WTC11 (cell line): Measurements from ENCODE around the gene PSMB11. TPM values are rescaled to one million over a fixed set of nuclear protein-coding genes. Genes with fewer than 3 reads are reported as not detected.

ENCODE experiments used
- ATAC-seq: fragments of 200-7000 bp; cut with Tn5 transposase; 2 replicates; pipeline ENCODE4 v1.10.0; 2021; ENCODE audit warnings: mild to moderate bottlenecking, moderate library complexity
- CTCF ChIA-PET: fragments of 300-600 bp; sonication (Branson Sonifier 250); formaldehyde crosslinking; loops from one replicate; lab custom pipeline; 2021; ENCODE audit warnings: antibody characterized with exemption; lab: Charles Lee
- POLR2A ChIA-PET: fragments of 350-600 bp; sonication (Branson Sonifier 250); formaldehyde crosslinking; loops from one replicate; lab custom pipeline; 2021; ENCODE audit warnings: antibody characterized with exemption; lab: Charles Lee
- DNase-seq: peaks from one replicate; pipeline ENCODE4 v3.0.0; 2021; ENCODE audit warnings: low spot score
- H3K27ac Mint-ChIP-seq: 2 replicates; pipeline ENCODE4 v1.8.0; 2021; ENCODE audit warnings: mixed read lengths
- H3K27me3 Mint-ChIP-seq: 2 replicates; pipeline ENCODE4 v1.8.0; 2021; ENCODE audit warnings: low read depth, mild to moderate bottlenecking, moderate library complexity, mixed read lengths
- H3K36me3 Mint-ChIP-seq: 2 replicates; pipeline ENCODE4 v1.8.0; 2021; ENCODE audit warnings: mixed read lengths
- H3K4me1 Mint-ChIP-seq: 2 replicates; pipeline ENCODE4 v1.8.0; 2022; ENCODE audit warnings: mixed read lengths
- H3K4me3 Mint-ChIP-seq: 2 replicates; pipeline ENCODE4 v1.8.0; 2021; ENCODE audit warnings: mild to moderate bottlenecking, moderate library complexity, mixed read lengths
- H3K9me3 Mint-ChIP-seq: 2 replicates; pipeline ENCODE4 v1.8.0; 2021; ENCODE audit warnings: mixed read lengths
- ETV6 ChIP-seq: sonication (generic); formaldehyde crosslinking; IDR thresholded peaks from 2 replicates; pipeline ENCODE4 v1.8.1; 2022; ENCODE audit warnings: mild to moderate bottlenecking, missing genetic modification reagents
- FOXJ3 ChIP-seq: sonication (generic); formaldehyde crosslinking; IDR thresholded peaks from 2 replicates; pipeline ENCODE4 v1.9.0; 2021; ENCODE audit warnings: missing genetic modification reagents, mild to moderate bottlenecking, borderline replicate concordance
- OVOL2 ChIP-seq: fragments of 250-450 bp; sonication (Bioruptor Pico); IDR thresholded peaks from 2 replicates; pipeline ENCODE4 v1.9.0; 2021; ENCODE audit warnings: mild to moderate bottlenecking, borderline replicate concordance
- ZBTB43 ChIP-seq: sonication (generic); formaldehyde crosslinking; IDR thresholded peaks from 2 replicates; pipeline ENCODE4 v1.8.1; 2023; ENCODE audit warnings: mild to moderate bottlenecking, missing genetic modification reagents
- ZNF121 ChIP-seq: sonication (generic); formaldehyde crosslinking; IDR thresholded peaks from 2 replicates; pipeline ENCODE4 v1.8.0; 2023; ENCODE audit warnings: missing genetic modification reagents
- ZNF219 ChIP-seq: sonication (generic); formaldehyde crosslinking; IDR thresholded peaks from 2 replicates; pipeline ENCODE4 v1.8.0; 2023; ENCODE audit warnings: missing genetic modification reagents, mild to moderate bottlenecking, borderline replicate concordance
- ZNF263 ChIP-seq: sonication (generic); formaldehyde crosslinking; IDR thresholded peaks from 2 replicates; pipeline ENCODE4 v1.8.1; 2022; ENCODE audit warnings: low read depth, mild to moderate bottlenecking, moderate library complexity, missing genetic modification reagents
- ZNF396 ChIP-seq: fragments of 250-450 bp; sonication (Bioruptor Pico); IDR thresholded peaks from 2 replicates; pipeline ENCODE4 v1.8.0; 2021; ENCODE audit warnings: mild to moderate bottlenecking, moderate library complexity, borderline replicate concordance
- ZNF425 ChIP-seq: fragments of 250-450 bp; sonication (Bioruptor Pico); conservative IDR thresholded peaks from 2 replicates; pipeline ENCODE4 v1.9.0; 2021; ENCODE audit warnings: mild to moderate bottlenecking
- ZNF532 ChIP-seq: fragments of 250-450 bp; sonication (Bioruptor Pico); IDR thresholded peaks from 2 replicates; pipeline ENCODE4 v1.9.0; 2021; ENCODE audit warnings: mild to moderate bottlenecking, borderline replicate concordance
- ZSCAN18 ChIP-seq: fragments of 250-450 bp; sonication (Bioruptor Pico); IDR thresholded peaks from 2 replicates; pipeline ENCODE4 v2.1.2; 2022; ENCODE audit warnings: mild to moderate bottlenecking, moderate library complexity
- total RNA-seq: library from RNA; stranded (reverse); gene quantifications from 3 replicates; pipeline ENCODE4 v1.2.3, GENCODE V29; 2021

Gene PSMB11
- total RNA-seq, 1 experiment from 2014 or later, result not detected

- TF ChIP-seq ZNF425 (no peak), ZSCAN18 (CRISPR knock-in tag) (no peak)
Observed at GRCh38 chr14:23047751-23048693, 6.0 kb downstream of the PSMB11 start (continued).

GRCh38 chr14:23049011-23049410 lies 7.0 kb downstream of the PSMB11 start:
- no peak for ATAC-seq
- ChIA-PET POLR2A (interaction anchor here (0.6 kb wide), 1 partner anchor 26 kb away, joined by 4 read pairs; no protein-coding TSS in a partner anchor), CTCF (interaction anchor here (1.4 to 4.0 kb wide), 2 partner anchors 53 to 63 kb away, joined by 7 to 25 read pairs; no protein-coding TSS in a partner anchor)
- Mint-ChIP-seq H3K27me3 (no peaks in the 10 kb centered on the region), H3K27ac (no peak overlapping the region), H3K4me1 (peaks cover 12% of the 10 kb centered on the region), H3K36me3 (peaks cover 6% of the 10 kb centered on the region), H3K4me3 (no peak overlapping the region), H3K9me3 (no peaks in the 10 kb centered on the region)
- no peak for TF ChIP-seq ZNF532 (CRISPR knock-in tag)
- no peak for DNase-seq

GRCh38 chr14:23051141-23052057 lies 9.4 kb downstream of the PSMB11 start:
- no peak overlapping the region for H3K27ac Mint-ChIP-seq
- no peak for TF ChIP-seq ZNF121
- no peak for TF ChIP-seq ZNF396 (CRISPR knock-in tag)
- TF ChIP-seq ETV6 (CRISPR knock-in tag), result no peak
- TF ChIP-seq ZBTB43 (CRISPR knock-in tag), result no peak
- no peak for TF ChIP-seq ZNF219 (CRISPR knock-in tag)
- no peak for TF ChIP-seq OVOL2 (CRISPR knock-in tag)
- no peak for TF ChIP-seq ZNF263 (CRISPR knock-in tag)
- no peak for TF ChIP-seq FOXJ3 (CRISPR knock-in tag)
- ATAC-seq, result no peak

More at GRCh38 chr14:23051141-23052057, 9.4 kb downstream of the PSMB11 start:
- H3K9me3 Mint-ChIP-seq, result no peaks in the 10 kb centered on the region
- peaks cover 6% of the 10 kb centered on the region for H3K36me3 Mint-ChIP-seq
- H3K4me1 Mint-ChIP-seq, result peaks cover 16% of the 10 kb centered on the region
- peaks cover 3% of the 10 kb centered on the region; the same call in 1 of the 2 replicates for H3K27me3 Mint-ChIP-seq
- no peak for DNase-seq
- ChIA-PET POLR2A (interaction anchor here (0.5 to 1.1 kb wide), 4 partner anchors 18 to 74 kb away, joined by 3 to 4 read pairs (median 3); no protein-coding TSS in a partner anchor), CTCF (interaction anchor here (0.6 to 3.9 kb wide), 23 partner anchors 8 to 297 kb away, joined by 3 to 76 read pairs (median 5); partner anchors contain the start of genes AJUBA, PRMT5, PSMB11 and PSMB5)
- no peak overlapping the region for H3K4me3 Mint-ChIP-seq
